PC-3 (cell line): ENCODE measurements around the gene CRADD. TPM values are rescaled to one million over a fixed set of nuclear protein-coding genes. Genes with fewer than 3 reads are reported as not detected.

Source experiments
- ATAC-seq: fragments of 200-7000 bp; cut with Tn5 transposase; 2 replicates; pipeline ENCODE4 v1.9.1; 2020; ENCODE audit warnings: mild to moderate bottlenecking, moderate library complexity
- BruUV-seq: library from RNA; stranded (reverse); fragments of 400-500 nt; replicated peaks from 2 replicates; lab custom pipeline; 2021; lab: Mats Ljungman, UMichigan
- CTCF ChIA-PET: fragments of 300-600 bp; sonication (Branson Sonifier 250); formaldehyde crosslinking; loops from one replicate; lab custom pipeline; 2022; ENCODE audit warnings: antibody characterized with exemption; lab: Charles Lee
- POLR2A ChIA-PET: fragments of 300-600 bp; sonication (Branson Sonifier 250); formaldehyde crosslinking; loops from one replicate; lab custom pipeline; 2022; ENCODE audit warnings: antibody characterized with exemption; ENCODE audit not compliant: unreplicated experiment; lab: Charles Lee
- DNase-seq: peaks from one replicate; pipeline ENCODE4 v3.0.0-alpha.2; 2015
- H2AFZ ChIP-seq: fragments of 300-600 bp; sonication (generic); 2 replicates; pipeline ENCODE4 v1.6.0; 2016; ENCODE audit warnings: antibody characterized with exemption, low read length
- H3F3A ChIP-seq: fragments of 300-600 bp; sonication (generic); one replicate; pipeline ENCODE4 v1.6.0; 2017; ENCODE audit warnings: antibody characterized with exemption, low read length, control low read depth, mild to moderate bottlenecking; ENCODE audit not compliant: unreplicated experiment
- H3K27ac ChIP-seq: fragments of 300-600 bp; sonication (generic); 2 replicates; pipeline ENCODE4 v1.5.1; 2016; ENCODE audit warnings: mild to moderate bottlenecking, low read length
- H3K27me3 ChIP-seq: fragments of 300-600 bp; sonication (generic); 2 replicates; pipeline ENCODE4 v1.6.1; 2016; ENCODE audit warnings: low read length, mixed read lengths
- H3K36me3 ChIP-seq: fragments of 300-600 bp; sonication (generic); 2 replicates; pipeline ENCODE4 v1.6.1; 2016; ENCODE audit warnings: low read depth, mixed run types, low read length, mixed read lengths
- H3K4me1 ChIP-seq: fragments of 300-600 bp; sonication (generic); 2 replicates; pipeline ENCODE4 v1.5.1; 2016; ENCODE audit warnings: low read length; ENCODE audit not compliant: insufficient read depth
- H3K4me2 ChIP-seq: fragments of 300-600 bp; sonication (generic); 2 replicates; pipeline ENCODE4 v1.6.0; 2016; ENCODE audit warnings: low read length
- H3K4me3 ChIP-seq: fragments of 300-600 bp; sonication (generic); 2 replicates; pipeline ENCODE4 v1.5.1; 2016; ENCODE audit warnings: mild to moderate bottlenecking, low read length, mixed read lengths
- H3K79me2 ChIP-seq: fragments of 300-600 bp; sonication (generic); 2 replicates; pipeline ENCODE4 v1.6.1; 2017; ENCODE audit warnings: low read length, mixed read lengths
- H3K9ac ChIP-seq: fragments of 300-600 bp; sonication (generic); 2 replicates; pipeline ENCODE4 v1.6.0; 2016; ENCODE audit warnings: mild to moderate bottlenecking, low read length
- H3K9me2 ChIP-seq: fragments of 300-600 bp; sonication (generic); replicated peaks from 2 replicates; pipeline ENCODE4 v1.6.1; 2016; ENCODE audit warnings: mixed run types, low read length, mixed read lengths
- H3K9me3 ChIP-seq: fragments of 300-600 bp; sonication (generic); 2 replicates; pipeline ENCODE4 v1.6.1; 2016; ENCODE audit warnings: low read length, mixed read lengths
- H4K20me1 ChIP-seq: fragments of 300-600 bp; sonication (generic); 2 replicates; pipeline ENCODE4 v1.6.1; 2016; ENCODE audit warnings: low read length, mixed read lengths
- EZH2 ChIP-seq: fragments of 300-600 bp; sonication (generic); IDR thresholded peaks from one replicate; pipeline ENCODE4 v1.6.1; 2017; ENCODE audit warnings: antibody characterized with exemption, mild to moderate bottlenecking, low read length; ENCODE audit not compliant: unreplicated experiment
- EZH2phosphoT487 ChIP-seq: fragments of 300-600 bp; sonication (generic); IDR thresholded peaks from 2 replicates; pipeline ENCODE4 v1.6.1; 2018; ENCODE audit warnings: mild to moderate bottlenecking, antibody characterized with exemption, low read length, borderline replicate concordance
- intact Hi-C: fragments of 100-400 bp; cut with micrococcal nuclease; formaldehyde crosslinking; loops from 2 replicates; pipeline ENCODE4 v1.9.0; 2023
- total RNA-seq: library from RNA; depleted of rRNA; stranded (reverse); fragments of >200 nt; gene quantifications from 2 replicates; pipeline ENCODE4 v1.2.3, GENCODE V29; 2014
- TF ChIP-seq, protein P1 (sequence below): fragments of 300-600 bp; sonication (generic); conservative IDR thresholded peaks from 2 replicates; pipeline ENCODE4 v1.5.1; 2017; ENCODE audit warnings: antibody characterized with exemption, low read depth, mild to moderate bottlenecking, low read length

CRADD gene
- total RNA-seq, 1 experiment from 2014 or later, result 11.4 TPM

DNA sequence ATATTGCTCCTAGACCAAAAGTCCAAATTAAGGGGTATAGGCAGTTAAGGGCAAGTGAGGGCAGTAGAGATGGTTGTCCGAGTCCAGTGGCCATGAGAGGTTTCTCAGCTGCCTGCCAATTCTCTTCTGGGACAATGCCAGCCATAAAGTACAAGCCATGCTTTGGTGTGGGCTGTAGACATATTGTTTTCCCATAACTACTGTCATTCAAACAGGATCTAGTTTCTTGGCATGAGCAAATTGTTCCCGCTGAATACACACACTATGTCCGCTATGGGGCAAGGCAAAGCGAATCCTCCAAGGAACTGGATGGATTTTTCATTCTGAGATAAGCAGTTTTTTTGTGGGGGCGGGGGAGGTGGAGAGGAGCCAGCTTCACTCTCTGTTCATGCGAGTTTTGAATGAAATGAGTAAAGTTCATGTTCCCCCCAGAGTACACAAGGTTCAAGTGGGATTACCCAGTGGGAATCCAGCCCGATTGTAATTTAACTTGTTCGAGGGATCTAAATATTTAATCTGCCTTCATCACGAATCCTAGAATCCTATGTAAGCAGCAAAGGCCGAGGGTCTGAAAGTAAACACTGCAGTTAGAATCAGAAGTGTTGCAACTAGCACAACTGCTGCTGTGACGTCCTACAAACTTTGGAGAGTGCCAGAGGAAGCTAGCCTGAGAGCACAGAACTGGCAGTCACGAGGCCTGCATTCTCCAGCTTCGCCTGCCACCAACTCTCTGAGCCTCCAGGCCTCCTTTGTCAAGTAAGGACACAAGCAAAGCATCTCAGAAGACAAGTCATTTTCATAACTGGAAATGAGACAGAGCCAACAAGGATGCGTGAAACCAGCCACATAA, 137.0 kb downstream of the CRADD start:
- CTCF ChIA-PET, result no interaction called here
- H3K9me2 ChIP-seq, result no peaks in the 10 kb centered on the region
- H3K4me1 ChIP-seq, result peaks cover 10% of the 10 kb centered on the region
- no peaks in the 10 kb centered on the region for H3K27me3 ChIP-seq
- H3K27ac ChIP-seq, result no peak overlapping the region
- no peaks in the 10 kb centered on the region for H3F3A ChIP-seq
- no peak overlapping the region for H3K4me3 ChIP-seq
- BruUV-seq, result no TSS peak
- no peaks in the 10 kb centered on the region for H3K79me2 ChIP-seq
- no peaks in the 10 kb centered on the region for H3K9me3 ChIP-seq
- DNase-seq, result no peak
- TF ChIP-seq, protein P1, sequence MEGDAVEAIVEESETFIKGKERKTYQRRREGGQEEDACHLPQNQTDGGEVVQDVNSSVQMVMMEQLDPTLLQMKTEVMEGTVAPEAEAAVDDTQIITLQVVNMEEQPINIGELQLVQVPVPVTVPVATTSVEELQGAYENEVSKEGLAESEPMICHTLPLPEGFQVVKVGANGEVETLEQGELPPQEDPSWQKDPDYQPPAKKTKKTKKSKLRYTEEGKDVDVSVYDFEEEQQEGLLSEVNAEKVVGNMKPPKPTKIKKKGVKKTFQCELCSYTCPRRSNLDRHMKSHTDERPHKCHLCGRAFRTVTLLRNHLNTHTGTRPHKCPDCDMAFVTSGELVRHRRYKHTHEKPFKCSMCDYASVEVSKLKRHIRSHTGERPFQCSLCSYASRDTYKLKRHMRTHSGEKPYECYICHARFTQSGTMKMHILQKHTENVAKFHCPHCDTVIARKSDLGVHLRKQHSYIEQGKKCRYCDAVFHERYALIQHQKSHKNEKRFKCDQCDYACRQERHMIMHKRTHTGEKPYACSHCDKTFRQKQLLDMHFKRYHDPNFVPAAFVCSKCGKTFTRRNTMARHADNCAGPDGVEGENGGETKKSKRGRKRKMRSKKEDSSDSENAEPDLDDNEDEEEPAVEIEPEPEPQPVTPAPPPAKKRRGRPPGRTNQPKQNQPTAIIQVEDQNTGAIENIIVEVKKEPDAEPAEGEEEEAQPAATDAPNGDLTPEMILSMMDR, result no peak
- TF ChIP-seq EZH2, result no peak
- TF ChIP-seq EZH2phosphoT487, result no peak
- H2AFZ ChIP-seq, result no peak overlapping the region
- POLR2A ChIA-PET, result no interaction called here
- intact Hi-C loops, result no loop called here
- no peak overlapping the region for H3K9ac ChIP-seq
- H3K36me3 ChIP-seq, result no peaks in the 10 kb centered on the region
- H3K4me2 ChIP-seq, result no peak overlapping the region
- ATAC-seq, result no peak
- H4K20me1 ChIP-seq, result no peaks in the 10 kb centered on the region

DNA sequence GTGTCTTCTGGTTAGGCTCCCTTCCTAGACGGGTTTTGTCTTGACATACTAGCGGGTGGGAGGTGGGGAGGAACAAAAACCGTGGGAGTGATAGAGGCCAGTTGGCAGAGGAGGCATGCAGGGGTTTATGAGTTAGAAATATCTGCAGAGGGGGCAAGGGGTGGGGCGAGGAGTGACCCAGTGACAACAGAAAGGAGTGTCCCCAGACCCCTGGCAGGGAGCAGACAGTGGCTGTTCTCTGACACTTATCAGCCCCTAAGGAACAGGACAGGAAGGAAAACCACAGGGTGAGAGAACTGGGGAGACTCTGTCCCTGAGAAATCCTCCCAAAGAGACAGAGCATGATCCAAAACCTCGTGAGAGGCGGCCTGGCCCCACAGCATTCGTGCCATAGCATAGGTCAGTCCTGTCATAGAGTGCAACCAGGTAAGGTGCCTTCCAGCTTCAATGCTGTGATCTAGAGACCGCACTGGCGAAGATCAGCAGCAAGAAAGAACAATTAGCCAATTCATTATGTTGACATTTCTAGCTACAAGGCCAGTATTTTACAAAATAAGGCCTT, 141.4 kb downstream of the CRADD start:
- no peak for DNase-seq
- no peaks in the 10 kb centered on the region for H3K4me1 ChIP-seq
- no peaks in the 10 kb centered on the region for H4K20me1 ChIP-seq
- H2AFZ ChIP-seq, result no peak overlapping the region
- no peaks in the 10 kb centered on the region for H3K36me3 ChIP-seq
- no peaks in the 10 kb centered on the region for H3K9me3 ChIP-seq
- H3K4me2 ChIP-seq, result no peak overlapping the region
- ChIA-PET CTCF (no interaction called here), POLR2A (no interaction called here)
- BruUV-seq, result no TSS peak
- no peak overlapping the region for H3K4me3 ChIP-seq
- TF ChIP-seq EZH2phosphoT487 (no peak), EZH2 (no peak)
- TF ChIP-seq, protein P1, result no peak
- no peaks in the 10 kb centered on the region for H3K27me3 ChIP-seq
- H3K9ac ChIP-seq, result no peak overlapping the region
- no peak overlapping the region for H3K27ac ChIP-seq
- intact Hi-C loops, result no loop called here
- no peak for ATAC-seq
- no peaks in the 10 kb centered on the region for H3K9me2 ChIP-seq
- no peaks in the 10 kb centered on the region for H3F3A ChIP-seq
- H3K79me2 ChIP-seq, result no peaks in the 10 kb centered on the region

DNA sequence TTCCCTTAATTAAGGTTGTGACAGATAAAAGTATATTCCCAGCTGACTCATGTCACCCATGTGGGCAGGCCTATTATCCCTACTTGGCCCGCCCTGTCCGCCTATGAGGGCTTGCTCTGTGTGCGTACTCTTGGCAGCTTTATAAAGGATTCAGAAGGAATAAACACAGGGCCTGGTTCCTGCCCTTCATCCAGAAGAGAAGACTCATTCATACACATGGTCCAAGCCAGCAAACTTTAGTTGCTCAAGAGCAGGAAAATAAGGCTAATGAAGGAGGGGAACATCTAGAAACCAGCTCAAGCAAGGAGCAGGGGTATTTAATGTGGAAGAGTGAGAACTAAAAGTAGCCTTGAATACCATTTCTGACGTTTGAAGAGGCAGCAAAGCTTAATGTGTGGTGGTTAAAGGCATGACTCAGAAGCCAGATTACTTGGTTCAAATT, 141.9 kb downstream of the CRADD start:
- Histone ChIP-seq H3K4me1 (no peaks in the 10 kb centered on the region), H3K79me2 (no peaks in the 10 kb centered on the region), H3K4me3 (no peak overlapping the region), H3F3A (no peaks in the 10 kb centered on the region), H3K36me3 (no peaks in the 10 kb centered on the region), H3K9me3 (no peaks in the 10 kb centered on the region), H4K20me1 (no peaks in the 10 kb centered on the region), H3K27me3 (no peaks in the 10 kb centered on the region), H2AFZ (no peak overlapping the region), H3K9ac (no peak overlapping the region), H3K9me2 (no peaks in the 10 kb centered on the region), H3K27ac (no peak overlapping the region), H3K4me2 (no peak overlapping the region)
- POLR2A ChIA-PET, result no interaction called here
- DNase-seq, result no peak
- intact Hi-C loops, result no loop called here
- TF ChIP-seq EZH2phosphoT487 (no peak), EZH2 (no peak)
- TF ChIP-seq, protein P1, result no peak
- CTCF ChIA-PET, result no interaction called here
- no peak for ATAC-seq
- BruUV-seq, result no TSS peak
